Spleen (tissue), 7 donors: ENCODE results near the gene HSPA12A.

Experiments
- CTCF ChIP-seq, 11 experiments: fragments of 200-600 bp in 7 of 11; fragments of 450-650 bp in 4 of 11; sonication (generic) in 4 of 11; IDR thresholded peaks in 8 of 11; conservative IDR thresholded peaks in 3 of 11; 1 replicate in 7 of 11; 2 replicates in 4 of 11; pipeline versions ENCODE4 v1.4.0 to v1.8.0; 2016 to 2021; ENCODE audit warnings: antibody characterized with exemption in 11 of 11, inconsistent platforms in 4 of 11, mild to moderate bottlenecking in 1 of 11
- POLR2A ChIP-seq, 3 donors: fragments of 450-650 bp; IDR thresholded peaks; one replicate each; pipeline ENCODE4 v1.5.1; 2017; ENCODE audit warnings: antibody characterized with exemption in 3 of 3, mild to moderate bottlenecking in 1 of 3
- donor health status: DM: no; HTN: no; CAD: no; lungs with moderate emphysema.
- donor health status: DM: no; HTN: no; CAD: no.
- donor health status: DM: no; HTN: no; CAD: no.

DNA sequence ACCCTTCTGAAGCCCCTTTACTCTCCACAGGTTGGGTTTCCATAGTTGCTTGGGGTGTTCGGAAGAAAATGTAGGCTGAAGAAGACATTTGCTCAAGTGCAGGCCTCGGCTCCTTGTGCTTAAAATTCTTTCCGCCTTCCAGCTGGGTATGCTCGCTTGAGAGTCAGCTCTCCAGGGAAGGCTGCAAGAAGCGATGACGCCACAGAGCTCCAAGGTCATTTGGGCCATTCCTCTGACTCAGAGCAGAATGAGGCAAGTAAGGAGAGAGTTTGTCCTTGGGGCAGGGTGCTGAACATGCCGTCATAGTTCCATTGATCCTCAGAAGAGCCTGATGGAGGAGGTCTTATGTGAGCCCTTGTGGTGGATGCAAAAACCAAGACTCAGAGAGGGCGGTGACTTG is 27.4 kb upstream of the HSPA12A start:
- no peak for TF ChIP-seq POLR2A (IDR thresholded peaks at IDR 0.05)
- no peak for TF ChIP-seq CTCF (IDR thresholded peaks at IDR 0.05 in 8 of 11, conservative IDR thresholded peaks at IDR 0.05 in 3 of 11)
